HG02970 (cell line): ENCODE data around the gene LHFPL4.
"Not testable (repeated sequence)": the region's sequence is repeated elsewhere in the genome, so short reads cannot be mapped to it uniquely, and the experiment has no call there.

Experiments used
- ATAC-seq: cut with Tn5 transposase; IDR thresholded peaks from one replicate; pipeline ENCODE4 v1.9.1; 2021; ENCODE audit warnings: mild to moderate bottlenecking, moderate library complexity, moderate number of reproducible peaks; ENCODE audit not compliant: unreplicated experiment, low FRiP score

The LHFPL4 gene

DNA sequence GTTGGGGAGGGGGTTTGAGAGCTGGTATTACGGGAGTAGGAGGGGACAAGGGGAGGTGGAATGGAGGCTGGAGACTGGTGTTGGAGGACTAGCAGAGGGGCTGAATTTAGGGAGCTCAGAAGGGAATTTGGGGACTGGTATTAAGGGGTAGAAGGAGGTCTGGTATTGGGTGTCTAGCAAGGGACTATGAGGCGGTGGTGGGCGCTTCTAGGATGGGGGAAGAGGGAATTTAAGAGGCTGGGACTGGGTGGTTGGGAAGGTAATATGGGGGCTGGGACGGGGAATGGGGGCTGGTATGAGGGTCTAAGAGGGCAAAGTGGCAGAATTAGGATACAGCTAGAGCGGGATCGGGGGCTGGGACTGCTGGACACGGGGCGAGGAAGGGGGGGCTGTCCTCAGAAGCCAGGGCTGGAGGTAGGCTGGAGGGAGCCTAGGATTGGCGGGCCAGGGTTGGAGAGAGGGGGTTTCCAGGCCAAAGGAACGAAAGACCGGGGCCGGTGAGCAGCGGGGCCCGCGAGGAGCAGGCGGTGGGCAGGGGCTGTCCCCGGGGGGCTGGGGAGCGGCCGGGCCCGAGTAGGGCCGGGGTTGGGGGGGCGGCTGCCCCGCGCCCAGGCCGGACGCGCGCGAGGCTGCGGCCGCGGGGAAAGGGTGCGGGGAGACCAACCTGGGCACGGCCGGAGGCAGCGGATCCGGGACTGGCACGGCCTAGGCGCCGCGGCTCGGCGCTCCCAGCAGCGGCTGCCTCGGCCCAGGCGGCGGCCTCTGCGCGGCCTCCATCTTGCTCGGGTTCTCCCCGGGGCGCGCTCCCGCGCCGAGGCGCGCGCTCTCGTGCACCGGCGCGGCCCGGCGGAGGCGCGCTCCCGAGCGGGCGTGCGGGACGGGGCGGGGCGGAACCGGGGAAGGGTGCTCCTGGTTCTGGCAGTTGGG is at the start of gene LHFPL4:
Gene LHFPL4 (minus strand): TSS at position 802 of the 927 bp plus-strand sequence. CDS start 1,143 bp downstream, outside the sequence.
- no peak for ATAC-seq

DNA sequence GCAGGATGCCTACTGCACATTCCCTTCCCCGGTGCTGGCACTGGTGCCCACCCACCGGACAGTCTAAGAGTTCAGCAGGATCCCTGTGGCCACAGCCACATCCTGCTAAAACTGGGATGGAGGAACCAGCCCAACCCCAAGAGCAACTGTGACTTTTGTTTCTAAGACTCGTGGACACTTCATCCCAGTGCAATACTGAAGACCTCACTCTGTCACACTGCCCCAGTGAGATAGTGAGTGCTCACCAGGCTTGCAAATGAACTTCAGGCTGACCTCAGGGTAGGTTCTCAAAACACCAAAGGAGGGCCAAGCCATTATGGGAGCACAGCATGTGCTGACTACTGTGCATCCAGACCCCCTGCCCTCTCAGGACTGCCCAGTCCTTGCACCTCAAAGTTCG is 49.0 kb upstream of the LHFPL4 start:
- ATAC-seq = no peak

DNA sequence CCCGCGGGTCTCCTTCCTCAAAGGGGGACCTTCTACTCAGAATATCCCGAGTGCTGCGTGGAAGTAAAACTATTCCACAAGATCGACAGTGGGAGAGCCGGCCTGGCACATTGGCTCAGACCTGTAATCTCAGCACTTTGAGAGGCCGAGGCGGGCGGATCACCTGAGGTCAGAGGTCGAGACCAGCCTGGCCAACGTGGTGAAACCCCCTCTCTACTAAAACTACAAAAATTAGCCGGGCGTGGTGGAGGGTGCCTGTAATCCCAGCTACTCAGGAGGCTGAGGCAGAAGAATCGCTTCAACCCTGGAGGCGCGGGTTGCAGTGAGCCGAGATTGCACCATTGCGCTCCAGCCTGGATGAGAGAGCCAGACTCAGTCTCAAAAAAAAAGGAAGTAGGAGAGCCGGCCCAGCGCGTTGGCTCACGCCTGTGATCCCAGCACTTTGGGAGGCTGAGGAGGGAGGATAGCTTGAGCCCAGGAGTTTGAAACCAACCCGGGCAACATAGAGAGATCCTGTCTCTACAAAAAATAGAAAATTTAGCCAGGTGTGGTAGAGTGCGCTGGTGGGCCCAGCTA is 47.5 kb upstream of the LHFPL4 start:
- ATAC-seq = not testable (repeated sequence)

DNA sequence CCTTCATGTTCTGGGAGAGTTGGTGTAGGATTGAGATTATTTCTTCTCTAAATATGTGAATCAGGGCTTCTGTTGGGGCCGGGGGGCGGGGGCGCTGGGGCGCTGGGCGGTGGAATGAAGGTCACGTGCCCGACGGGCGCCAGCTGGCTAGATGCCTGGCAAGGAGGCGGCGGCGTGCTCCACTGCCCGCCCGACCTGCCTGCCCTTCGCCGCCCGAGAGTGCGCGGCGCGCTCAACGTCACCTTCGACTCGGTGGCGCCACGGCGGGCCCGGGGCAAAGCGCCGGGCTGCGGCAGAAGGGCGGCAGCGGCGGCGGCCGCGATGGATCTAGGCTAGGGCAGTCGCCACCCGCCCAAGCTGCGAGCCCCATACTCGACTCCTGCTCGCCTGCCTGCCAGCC is 47.0 kb upstream of the LHFPL4 start:
- ATAC-seq = no peak

DNA sequence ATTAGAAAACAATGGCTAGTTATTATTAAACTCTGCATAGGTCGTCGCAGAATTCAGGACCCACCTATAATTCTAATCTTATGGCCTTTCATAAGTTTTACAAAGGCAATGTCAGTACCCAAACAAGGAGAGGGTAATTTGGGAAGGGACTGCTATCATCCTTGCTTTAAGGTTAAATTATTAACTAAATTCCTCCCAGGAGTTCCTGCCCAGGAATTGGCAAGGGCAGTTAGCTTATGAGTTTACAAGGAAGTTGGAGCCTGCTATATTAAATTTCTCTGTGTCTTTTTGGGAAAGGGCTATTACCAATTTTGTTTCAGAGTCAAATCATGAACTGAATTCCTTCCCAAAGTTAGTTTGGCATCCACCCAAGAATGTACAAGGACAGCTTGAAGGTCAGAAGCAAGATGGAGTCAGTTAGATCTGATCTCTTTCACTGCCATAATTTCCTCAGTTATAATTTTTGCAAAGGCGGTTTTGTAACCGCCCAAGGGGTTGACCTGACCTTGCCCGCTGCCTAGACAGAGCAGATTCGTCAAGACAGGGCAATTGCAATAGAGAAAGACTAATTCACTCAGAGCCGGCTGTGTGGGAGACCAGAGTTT is 45.3 kb upstream of the LHFPL4 start:
- no peak for ATAC-seq

DNA sequence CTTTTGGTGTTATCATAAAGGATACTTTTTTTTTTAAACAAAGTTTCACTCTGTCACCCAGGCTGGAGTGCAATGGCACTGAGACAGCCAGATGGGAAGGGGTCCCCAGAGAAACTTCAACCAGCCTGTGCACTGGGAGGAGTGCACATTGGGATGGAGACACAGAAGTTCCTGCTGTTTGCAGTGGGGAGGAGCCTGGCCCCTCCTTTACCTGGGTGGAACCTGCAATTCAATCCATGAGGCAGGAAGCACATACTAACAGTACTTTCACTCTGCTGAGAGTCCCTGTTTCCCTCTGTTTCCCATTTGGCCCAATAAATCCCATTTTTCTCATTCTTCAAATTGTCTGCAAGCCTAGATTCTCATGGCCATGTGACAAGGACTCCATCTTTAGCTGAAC is 42.3 kb upstream of the LHFPL4 start:
- ATAC-seq = no peak

DNA sequence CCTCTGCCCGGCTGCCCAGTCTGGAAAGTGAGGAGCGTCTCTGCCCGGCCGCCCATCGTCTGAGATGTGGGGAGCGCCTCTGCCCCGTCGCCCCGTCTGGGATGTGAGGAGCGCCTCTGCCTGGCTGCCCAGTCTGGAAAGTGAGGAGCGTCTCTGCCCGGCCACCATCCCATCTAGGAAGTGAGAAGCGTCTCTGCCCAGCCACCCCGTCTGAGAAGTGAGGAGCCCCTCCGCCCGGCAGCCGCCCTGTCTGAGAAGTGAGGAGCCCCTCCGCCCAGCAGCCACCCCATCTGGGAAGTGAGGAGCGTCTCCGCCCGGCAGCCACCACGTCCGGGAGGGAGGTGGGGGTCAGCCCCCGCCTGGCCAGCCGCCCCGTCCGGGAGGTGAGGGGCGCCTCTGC is 38.2 kb upstream of the LHFPL4 start:
- not testable (repeated sequence) for ATAC-seq

DNA sequence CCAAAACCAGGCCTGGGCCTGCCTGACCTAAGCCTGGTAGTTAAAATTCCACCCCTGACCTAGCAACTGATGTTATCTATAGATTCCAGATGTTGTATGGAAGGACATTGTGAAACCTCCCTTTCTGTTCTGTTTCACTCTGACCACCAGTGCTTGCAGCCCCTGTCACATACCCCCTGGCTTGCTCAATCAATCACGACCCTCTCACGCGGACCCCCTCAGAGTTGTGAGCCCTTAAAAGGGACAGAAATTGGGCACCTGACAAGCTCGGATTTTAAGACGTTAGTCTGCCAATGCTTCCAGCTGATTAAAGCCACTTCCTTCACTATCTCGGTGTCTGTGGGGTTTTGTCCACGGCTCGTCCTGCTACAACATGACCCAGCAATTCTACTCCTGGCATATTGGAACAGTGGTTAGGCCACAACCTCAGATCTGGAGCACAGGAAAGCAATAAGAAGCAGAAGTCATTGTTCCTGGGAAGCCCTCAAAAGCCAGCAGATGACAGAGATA is 36.7 kb upstream of the LHFPL4 start:
- no peak for ATAC-seq

DNA sequence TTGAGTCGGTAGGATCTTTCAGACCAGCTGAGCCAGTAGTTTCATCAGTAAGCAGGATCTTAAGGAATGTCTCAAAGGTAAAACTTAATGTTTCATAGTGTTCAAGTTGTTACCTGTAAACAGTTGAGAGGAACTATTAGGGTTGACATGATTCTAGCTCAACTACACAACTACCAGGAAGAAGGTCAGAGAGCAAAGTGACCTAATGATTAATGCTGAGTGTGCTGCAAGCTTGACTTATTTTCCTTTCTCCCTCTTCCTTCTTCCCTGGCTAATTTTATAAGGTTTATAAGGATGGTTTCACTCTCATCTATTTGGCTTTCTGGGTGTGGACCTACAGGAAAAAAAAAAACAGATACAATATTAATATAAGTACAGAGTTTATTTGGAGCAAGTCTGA is 30.2 kb upstream of the LHFPL4 start:
- no peak for ATAC-seq

DNA sequence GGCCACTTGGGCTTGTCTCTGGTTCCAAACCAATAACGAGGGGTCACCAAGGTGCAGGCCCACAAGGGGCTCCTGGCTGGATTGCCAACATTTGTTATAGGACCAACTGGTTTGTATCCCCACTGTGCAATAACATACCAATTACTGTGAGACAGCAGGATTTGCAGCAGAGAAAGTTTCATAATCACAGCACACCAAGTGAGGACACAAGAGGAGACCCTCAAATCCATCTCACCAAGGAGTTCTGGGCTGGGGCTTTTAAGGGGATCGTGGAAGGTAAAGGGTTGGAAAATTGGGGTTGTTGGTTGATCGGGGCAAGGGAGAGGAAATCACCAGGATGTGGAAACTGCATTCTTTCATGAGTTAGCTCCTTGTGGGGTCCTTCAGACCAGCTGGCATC is 29.7 kb upstream of the LHFPL4 start:
- no peak for ATAC-seq

DNA sequence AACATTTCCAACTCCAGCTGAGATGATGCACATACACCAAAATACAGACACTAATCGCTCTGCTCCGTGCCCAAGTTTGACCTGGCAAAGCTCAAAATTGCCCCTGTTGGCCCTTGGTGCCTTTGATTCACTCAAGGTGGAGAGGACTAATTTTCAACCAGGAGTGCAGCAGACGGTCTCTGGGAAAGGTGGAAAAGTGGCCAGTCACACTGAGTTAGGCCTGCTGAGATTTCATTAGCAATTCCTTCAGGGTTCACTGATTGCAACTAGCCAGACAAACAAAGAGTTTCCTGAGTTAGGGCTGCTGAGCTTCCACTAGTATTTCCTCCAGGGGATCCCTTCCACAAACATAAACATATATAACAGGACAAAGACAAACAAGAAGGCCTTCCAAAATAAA is 28.7 kb upstream of the LHFPL4 start:
- no peak for ATAC-seq

DNA sequence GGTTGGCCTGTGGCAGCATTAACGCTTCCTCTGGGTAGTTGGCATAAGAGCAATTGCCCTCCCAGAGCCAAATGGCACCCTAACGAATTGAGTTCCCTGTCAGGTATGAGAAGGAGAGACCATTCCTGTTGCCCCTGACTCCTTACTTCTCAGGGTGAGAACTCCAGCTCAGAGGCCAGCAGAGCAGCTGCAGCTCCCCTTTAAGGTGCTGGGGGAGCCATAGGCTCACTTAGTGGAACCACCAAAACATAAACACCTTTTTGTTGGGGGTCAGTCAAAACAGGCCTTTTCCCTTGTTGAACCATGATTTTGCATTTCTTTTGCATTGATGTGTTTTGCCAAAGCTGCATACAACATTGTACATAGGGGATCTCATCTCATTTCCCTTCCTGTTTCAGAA is 28.1 kb upstream of the LHFPL4 start:
- ATAC-seq = no peak

DNA sequence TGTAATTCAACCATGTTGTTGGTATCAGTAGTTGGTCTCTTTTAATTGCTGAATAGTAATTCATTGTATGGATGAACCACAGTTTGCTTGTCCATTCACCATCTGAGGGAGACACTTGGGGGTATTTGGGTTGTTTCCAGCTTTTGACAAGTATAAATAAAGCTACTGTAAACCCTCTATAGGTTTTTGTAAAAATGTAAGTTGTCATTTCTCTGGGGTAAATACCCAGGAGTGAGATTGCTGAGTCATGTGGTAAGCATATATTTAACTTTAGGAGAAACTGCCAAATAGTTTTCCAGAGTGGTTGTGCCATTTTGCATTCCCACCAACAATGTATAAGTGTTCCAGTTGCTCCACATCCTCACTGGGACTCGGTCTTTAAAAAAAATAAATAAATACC is 15.4 kb upstream of the LHFPL4 start:
- no peak for ATAC-seq

DNA sequence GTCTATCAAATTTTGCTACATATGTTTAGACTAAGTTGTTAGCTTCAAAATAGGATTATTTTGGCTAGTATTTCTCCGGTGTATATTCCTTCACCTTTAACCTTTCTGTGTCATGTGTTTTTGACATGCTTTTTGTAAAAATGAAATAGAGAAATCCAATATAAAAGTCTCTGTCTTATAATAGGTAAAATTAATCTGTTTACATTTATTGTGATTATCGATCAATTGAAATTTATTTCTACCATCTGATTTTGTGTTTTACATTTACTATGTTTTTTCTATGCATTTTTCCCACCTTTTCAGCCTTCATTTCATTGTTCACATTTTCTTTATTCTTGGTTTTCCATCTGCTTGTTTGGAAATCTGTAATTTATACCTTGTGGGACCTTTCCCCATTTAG is 11.7 kb upstream of the LHFPL4 start:
- no peak for ATAC-seq

DNA sequence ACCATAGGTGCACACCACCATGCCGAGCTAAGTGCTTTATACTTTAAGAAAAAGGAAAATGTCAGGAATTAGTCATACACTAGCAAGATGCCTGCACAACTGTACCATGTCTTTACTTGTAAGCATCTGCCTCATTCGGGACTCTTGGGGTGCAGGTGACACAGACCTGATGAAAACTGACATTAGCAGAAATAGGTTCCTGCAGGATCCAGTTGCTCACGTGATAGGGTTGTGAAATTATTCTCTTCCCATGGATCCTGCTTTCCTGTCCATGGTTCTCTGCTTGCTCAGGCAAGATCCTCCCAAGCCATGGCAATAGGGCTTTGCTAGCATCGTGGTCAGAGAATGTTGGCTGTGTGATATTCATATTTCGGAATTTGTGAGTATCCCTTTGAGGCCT is 10.2 kb upstream of the LHFPL4 start:
- no peak for ATAC-seq

DNA sequence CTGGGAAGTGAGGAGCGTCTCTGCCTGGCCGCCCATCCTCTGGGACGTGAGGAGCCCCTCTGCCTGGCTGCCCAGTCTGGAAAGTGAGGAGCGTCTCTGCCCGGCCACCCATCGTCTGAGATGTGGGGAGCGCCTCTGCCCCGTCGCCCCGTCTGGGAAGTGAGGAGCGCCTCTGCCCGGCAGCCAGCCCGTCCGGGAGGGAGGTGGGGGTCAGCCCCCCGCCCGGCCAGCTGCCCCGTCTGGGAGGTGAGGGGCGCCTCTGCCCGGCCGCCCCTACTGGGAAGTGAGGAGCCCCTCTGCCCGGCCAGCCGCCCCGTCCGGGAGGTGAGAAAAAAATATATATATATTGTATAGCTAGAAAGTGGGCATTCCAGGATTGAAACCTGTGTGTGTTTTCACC is 6.4 kb upstream of the LHFPL4 start:
- ATAC-seq = not testable (repeated sequence)

DNA sequence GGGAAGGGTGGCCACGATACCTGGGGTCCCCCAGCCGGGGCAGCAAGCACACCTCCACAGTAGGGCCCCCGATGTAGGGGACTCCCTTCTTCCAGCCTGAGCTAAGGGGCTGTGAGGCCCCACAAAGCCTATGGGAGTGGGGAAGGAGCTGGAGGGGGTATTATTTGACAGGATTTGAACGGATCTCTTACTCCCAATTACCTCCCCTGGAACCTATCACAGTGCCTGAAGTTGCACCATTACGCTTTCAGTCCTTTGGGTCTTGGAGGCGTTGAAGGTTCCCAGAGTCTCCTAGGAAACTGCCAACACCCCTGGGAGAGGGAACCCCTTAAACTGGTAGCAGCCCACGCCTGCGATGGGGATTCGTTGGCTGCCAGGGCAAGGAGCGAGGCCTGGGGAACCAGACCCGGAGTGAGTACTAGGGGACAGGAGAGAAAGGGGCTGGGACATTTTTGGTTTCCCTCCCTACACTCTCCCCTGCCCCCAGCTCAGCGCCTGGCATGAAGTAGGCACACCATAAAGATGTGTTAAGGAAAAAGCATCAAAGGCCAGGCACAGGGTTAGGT is 409 bp upstream of the LHFPL4 start:
- no peak for ATAC-seq

DNA sequence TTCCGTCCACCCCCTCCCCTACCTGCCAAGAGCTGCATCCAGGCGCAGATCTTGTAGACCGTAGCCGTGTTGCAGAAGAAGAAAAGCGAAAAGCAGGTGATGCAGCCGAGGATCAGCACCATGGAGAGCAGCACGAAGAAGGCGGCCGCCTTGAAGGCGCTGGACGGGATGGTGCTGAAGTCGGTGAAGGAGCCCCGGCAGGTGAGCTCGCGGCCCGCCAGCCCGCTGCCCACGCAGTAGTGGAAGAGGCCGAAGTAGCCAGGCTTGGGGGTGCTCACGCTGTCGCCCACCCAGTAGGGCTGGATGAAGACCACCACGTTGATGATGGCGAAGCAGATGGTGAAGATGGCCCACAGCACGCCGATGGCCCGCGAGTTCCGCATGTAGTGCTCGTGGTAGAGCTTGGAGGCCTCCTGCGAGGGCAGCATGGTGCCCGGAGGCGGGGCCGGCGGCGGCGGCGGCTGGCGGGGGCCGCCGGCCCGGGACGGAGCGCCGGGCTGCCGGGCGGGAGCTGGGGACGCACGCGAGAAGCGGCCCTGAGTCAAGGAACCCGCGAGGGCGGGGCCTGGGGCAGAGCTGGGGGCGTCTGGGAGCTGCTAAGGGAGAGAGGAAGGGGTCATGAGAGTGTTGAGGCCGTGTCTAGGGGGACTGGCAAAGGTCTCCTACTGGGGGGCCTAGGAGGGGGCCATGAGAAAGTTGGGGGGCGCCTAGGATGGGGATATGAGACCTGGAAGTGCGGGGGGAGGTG is 1.2 kb downstream of the LHFPL4 start:
- ATAC-seq = no peak

DNA sequence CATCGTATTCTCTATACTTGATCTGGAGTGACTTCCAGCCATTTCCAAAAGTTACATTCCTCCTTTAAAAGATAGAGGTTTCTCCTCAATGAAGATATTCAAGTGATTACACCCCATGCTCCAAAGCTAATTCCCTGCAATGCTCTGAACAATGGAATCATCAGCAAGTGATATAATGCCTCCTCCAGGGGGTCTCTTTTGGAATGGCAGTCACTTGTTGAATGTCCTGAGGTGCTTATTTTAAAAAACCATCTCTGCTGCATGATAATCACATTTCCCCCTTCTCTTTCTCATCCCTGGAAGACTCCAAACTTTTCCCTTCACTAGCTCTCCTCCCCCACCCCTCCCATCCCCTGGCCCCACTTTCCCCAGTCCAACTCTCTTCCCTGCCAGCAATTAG is 2.6 kb downstream of the LHFPL4 start:
- no peak for ATAC-seq

DNA sequence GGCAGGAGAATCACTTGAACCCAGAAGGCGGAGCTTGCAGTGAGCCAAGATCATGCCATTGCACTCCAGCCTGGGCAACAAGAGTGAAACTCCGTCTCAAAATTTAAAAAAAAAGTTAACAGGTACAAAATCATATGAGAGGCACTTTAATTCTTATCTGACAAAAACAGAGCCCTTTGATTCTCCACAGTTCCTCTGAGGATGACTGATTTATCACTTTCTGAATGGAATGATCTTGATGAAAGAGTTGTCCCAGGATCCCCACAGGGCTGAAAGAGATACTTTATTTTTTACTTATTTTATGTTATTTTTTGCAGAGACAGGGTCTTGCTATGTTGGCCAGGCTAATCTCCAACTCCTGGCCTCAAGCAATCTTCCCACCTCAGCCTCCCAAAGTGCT is 4.0 kb downstream of the LHFPL4 start:
- ATAC-seq = no peak
